Measurements from ENCODE around the gene IER3. TPM values are rescaled to one million over a fixed set of nuclear protein-coding genes. Genes with fewer than 3 reads are reported as not detected.

IER3 gene
- total RNA-seq, 2 donors from 2014 or later = 102 to 136 TPM

DNA sequence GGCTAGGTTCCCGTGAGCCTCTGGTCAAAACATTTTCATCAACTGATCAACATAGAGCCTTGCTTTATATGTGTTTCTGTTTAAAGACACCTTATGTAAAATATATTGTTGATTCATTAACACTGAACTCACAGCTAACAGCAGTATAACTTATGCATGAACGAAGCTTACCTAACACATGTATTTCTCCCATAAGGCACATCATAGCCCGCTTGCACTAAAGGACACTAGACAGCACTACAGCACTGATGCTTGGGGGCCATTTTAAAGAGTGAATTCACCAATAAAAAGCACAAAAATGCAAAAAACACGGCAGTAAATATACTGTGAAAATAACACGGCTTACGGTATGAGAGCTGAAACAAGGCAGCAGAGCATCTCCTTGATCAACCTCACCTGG lies 5.8 kb downstream of the IER3 start:
- no peak overlapping the region for H3K27ac ChIP-seq (ENCODE audit: low read depth, low read length)
- Mint-ChIP-seq H3K4me3 (no peak overlapping the region), H3K4me1 (peaks cover 18% of the 10 kb centered on the region), H3K27me3 (ENCODE audit: insufficient read depth) (no peaks in the 10 kb centered on the region), H3K9me3 (no peaks in the 10 kb centered on the region), H3K36me3 (ENCODE audit: low read depth) (peaks cover 76% of the 10 kb centered on the region), H3K27ac (no peak overlapping the region)
- 95 to 100% methylated on average over 5 to 6 of the region's 6 CpGs for WGBS, 2 experiments (ENCODE audit: insufficient coverage in 1 of 2, insufficient read length in 1 of 2)
- no peaks in the 10 kb centered on the region for H3K9me3 ChIP-seq (ENCODE audit: control insufficient read depth, low read length)
- no peak for DNase-seq
- H3K9ac ChIP-seq (ENCODE audit: extremely low read depth, low read length, poor library complexity, severe bottlenecking) = no peak overlapping the region
- no peaks in the 10 kb centered on the region for H3K4me1 ChIP-seq (ENCODE audit: control insufficient read depth, insufficient read depth, low read length)
- TF ChIP-seq, protein P1, sequence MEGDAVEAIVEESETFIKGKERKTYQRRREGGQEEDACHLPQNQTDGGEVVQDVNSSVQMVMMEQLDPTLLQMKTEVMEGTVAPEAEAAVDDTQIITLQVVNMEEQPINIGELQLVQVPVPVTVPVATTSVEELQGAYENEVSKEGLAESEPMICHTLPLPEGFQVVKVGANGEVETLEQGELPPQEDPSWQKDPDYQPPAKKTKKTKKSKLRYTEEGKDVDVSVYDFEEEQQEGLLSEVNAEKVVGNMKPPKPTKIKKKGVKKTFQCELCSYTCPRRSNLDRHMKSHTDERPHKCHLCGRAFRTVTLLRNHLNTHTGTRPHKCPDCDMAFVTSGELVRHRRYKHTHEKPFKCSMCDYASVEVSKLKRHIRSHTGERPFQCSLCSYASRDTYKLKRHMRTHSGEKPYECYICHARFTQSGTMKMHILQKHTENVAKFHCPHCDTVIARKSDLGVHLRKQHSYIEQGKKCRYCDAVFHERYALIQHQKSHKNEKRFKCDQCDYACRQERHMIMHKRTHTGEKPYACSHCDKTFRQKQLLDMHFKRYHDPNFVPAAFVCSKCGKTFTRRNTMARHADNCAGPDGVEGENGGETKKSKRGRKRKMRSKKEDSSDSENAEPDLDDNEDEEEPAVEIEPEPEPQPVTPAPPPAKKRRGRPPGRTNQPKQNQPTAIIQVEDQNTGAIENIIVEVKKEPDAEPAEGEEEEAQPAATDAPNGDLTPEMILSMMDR (conservative IDR thresholded peaks at IDR 0.05) = no peak
- peak overlapping the region; percentile 14 for H3K4me3 ChIP-seq (ENCODE audit: low read length)
- peaks cover 70% of the 10 kb centered on the region for H3K36me3 ChIP-seq (ENCODE audit: control insufficient read depth, insufficient read depth, low read length)
- no peaks in the 10 kb centered on the region for H3K27me3 ChIP-seq (ENCODE audit: control insufficient read depth, insufficient read depth, low read length, poor library complexity, severe bottlenecking)

DNA sequence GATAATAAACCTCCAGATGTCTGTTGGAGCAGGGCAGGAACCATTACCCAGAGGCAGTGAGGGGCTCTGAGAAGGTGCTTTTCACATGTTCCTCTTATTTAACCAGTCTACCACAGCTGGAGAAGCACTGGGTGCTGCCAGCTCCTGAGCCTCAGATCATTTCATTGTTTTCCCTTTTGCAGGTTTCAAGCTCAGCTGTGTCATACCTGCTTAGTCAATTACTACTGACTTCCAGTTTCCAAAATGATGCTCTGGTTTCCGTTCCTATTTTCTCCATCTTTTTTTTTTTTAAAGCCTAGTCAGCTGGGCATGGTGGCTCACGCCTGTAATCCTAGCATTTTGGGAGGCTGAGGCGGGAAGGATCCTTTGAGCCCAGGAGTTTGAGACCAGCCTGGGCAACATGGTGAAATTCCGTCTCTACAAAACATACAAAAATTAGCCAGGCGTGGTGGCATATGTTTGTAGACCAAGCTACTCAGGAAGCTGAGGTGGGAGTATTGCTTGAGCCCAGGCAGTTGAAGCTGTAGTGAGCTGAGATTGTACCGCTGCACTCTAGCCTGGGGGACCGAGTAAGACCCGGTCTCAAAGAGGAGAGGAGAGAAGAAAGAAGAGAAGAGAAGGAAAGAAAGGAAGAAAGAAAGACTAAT lies 8.6 kb downstream of the IER3 start:
- TF ChIP-seq, protein P1 (conservative IDR thresholded peaks at IDR 0.05) = no peak
- Mint-ChIP-seq H3K4me3 (no peak overlapping the region), H3K27ac (no peak overlapping the region), H3K36me3 (ENCODE audit: low read depth) (peaks cover 76% of the 10 kb centered on the region), H3K9me3 (no peaks in the 10 kb centered on the region), H3K27me3 (ENCODE audit: insufficient read depth) (no peaks in the 10 kb centered on the region), H3K4me1 (peaks cover 9% of the 10 kb centered on the region)
- Histone ChIP-seq H3K27ac (ENCODE audit: low read depth, low read length) (no peak overlapping the region), H3K9me3 (ENCODE audit: control insufficient read depth, low read length) (no peaks in the 10 kb centered on the region), H3K9ac (ENCODE audit: extremely low read depth, low read length, poor library complexity, severe bottlenecking) (no peak overlapping the region), H3K4me1 (ENCODE audit: control insufficient read depth, insufficient read depth, low read length) (no peaks in the 10 kb centered on the region), H3K4me3 (ENCODE audit: low read length) (no peak overlapping the region), H3K36me3 (ENCODE audit: control insufficient read depth, insufficient read depth, low read length) (peaks cover 69% of the 10 kb centered on the region), H3K27me3 (ENCODE audit: control insufficient read depth, insufficient read depth, low read length, poor library complexity, severe bottlenecking) (no peaks in the 10 kb centered on the region)
- DNase-seq = no peak
- WGBS, 2 experiments (ENCODE audit: insufficient coverage in 1 of 2, insufficient read length in 1 of 2) = 96 to 97% methylated on average over 7 to 8 of the region's 8 CpGs

DNA sequence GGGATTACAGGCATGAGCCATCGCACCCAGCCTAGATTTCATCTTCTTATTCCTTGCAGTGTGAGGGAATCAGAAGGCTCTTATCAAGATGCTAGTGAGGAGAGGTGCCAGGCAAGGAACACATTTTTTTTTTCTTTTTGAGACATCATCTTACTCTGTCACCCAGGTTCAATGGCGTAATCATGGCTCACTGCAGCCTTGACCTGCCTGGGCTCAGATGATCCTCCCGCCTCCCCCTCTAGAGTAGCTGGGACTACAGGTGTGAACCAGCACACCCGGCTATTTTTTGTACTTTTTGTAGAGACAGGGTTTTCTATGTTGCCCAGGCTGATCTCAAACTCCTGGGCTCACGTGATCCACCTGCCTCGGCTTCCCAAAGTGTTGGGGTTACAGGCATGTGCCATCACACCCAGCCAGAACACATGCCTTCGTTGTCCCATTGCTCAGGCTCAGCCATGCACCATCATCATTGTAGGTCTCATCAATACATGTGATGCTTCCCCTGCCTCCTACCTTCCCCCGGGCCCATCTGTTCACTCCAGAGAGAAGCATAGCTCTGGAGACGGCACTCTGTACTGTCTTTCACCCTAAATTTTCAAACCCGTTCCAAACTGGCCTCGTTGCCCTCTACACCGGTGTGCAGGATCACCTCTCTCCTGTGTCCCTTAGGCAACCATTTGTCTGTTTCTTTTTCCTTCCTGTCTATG lies 12.0 kb downstream of the IER3 start:
- DNase-seq = no peak
- no peaks in the 10 kb centered on the region for H3K9me3 Mint-ChIP-seq
- H3K9ac ChIP-seq (ENCODE audit: extremely low read depth, low read length, poor library complexity, severe bottlenecking) = no peak overlapping the region
- WGBS, 2 experiments (ENCODE audit: insufficient coverage in 1 of 2, insufficient read length in 1 of 2) = 95 to 96% methylated on average over 11 to 12 of the region's 12 CpGs
- peaks cover 57% of the 10 kb centered on the region for H3K36me3 ChIP-seq (ENCODE audit: control insufficient read depth, insufficient read depth, low read length)
- no peak overlapping the region for H3K4me3 ChIP-seq (ENCODE audit: low read length)
- peaks cover 72% of the 10 kb centered on the region for H3K36me3 Mint-ChIP-seq (ENCODE audit: low read depth)
- TF ChIP-seq, protein P1 (conservative IDR thresholded peaks at IDR 0.05) = no peak
- H3K4me1 ChIP-seq (ENCODE audit: control insufficient read depth, insufficient read depth, low read length) = no peaks in the 10 kb centered on the region
- H3K27ac Mint-ChIP-seq = no peak overlapping the region
- no peak overlapping the region for H3K4me3 Mint-ChIP-seq
- H3K27me3 ChIP-seq (ENCODE audit: control insufficient read depth, insufficient read depth, low read length, poor library complexity, severe bottlenecking) = no peaks in the 10 kb centered on the region
- peaks cover 9% of the 10 kb centered on the region for H3K4me1 Mint-ChIP-seq
- no peaks in the 10 kb centered on the region for H3K27me3 Mint-ChIP-seq (ENCODE audit: insufficient read depth)
- H3K9me3 ChIP-seq (ENCODE audit: control insufficient read depth, low read length) = no peaks in the 10 kb centered on the region
- H3K27ac ChIP-seq (ENCODE audit: low read depth, low read length) = no peak overlapping the region

All from endodermal cell (in vitro differentiated cells).